ENCODE data around the gene NETO2.

The NETO2 gene

GRCh38 chr16:47029724-47030123 is 114.0 kb downstream of the NETO2 start:
- in situ Hi-C loops (cut with MboI; ENCODE audit: low pct_unique_long_range_greater_than_20kb, low sequenced_read_pairs) = no loop called here
- DNase-seq = no peak

GRCh38 chr16:47028767-47029377 is 114.9 kb downstream of the NETO2 start:
- in situ Hi-C loops (cut with MboI; ENCODE audit: low pct_unique_long_range_greater_than_20kb, low sequenced_read_pairs) = no loop called here
- no peak for DNase-seq

All from KBM-7 (cell line).